Right lobe of liver (tissue), 6 donors: ENCODE results near the gene TMEM119. TPM values are rescaled to one million over a fixed set of nuclear protein-coding genes. Genes with fewer than 3 reads are reported as not detected.

Source experiments
- ATAC-seq, 4 donors: fragments of 200-7000 bp; cut with Tn5 transposase; one replicate each; pipeline ENCODE4 v1.9.1; 2020; ENCODE audit warnings: mild to moderate bottlenecking in 4 of 4, moderate library complexity in 4 of 4
- DNase-seq, 3 donors: peaks; one replicate each; pipeline ENCODE4 v3.0.0-alpha.2; 2020
- H3K27ac ChIP-seq, 3 donors: fragments of 200-600 bp; one replicate each; pipeline ENCODE4 v1.8.0; 2022
- H3K27me3 ChIP-seq, 2 donors: fragments of 200-600 bp; one replicate each; pipeline ENCODE4 v1.8.0; 2022
- H3K36me3 ChIP-seq, 4 donors: fragments of 200-600 bp; sonication (generic) in 1 of 4; one replicate each; pipeline versions ENCODE4 v1.5.1 to v1.8.0; 2017 to 2022; ENCODE audit warnings: control low read depth in 1 of 4
- H3K4me1 ChIP-seq, 4 donors: fragments of 200-600 bp; sonication (generic) in 1 of 4; one replicate each; pipeline versions ENCODE4 v1.5.1 to v1.8.0; 2017 to 2022; ENCODE audit warnings: control low read depth in 1 of 4
- H3K4me3 ChIP-seq, 3 donors: fragments of 200-600 bp; one replicate each; pipeline ENCODE4 v1.8.0; 2022
- H3K9me3 ChIP-seq, 4 donors: fragments of 200-600 bp; sonication (generic) in 1 of 4; one replicate each; pipeline versions ENCODE4 v1.5.1 to v1.8.0; 2017 to 2022; ENCODE audit warnings: control low read depth in 1 of 4
- POLR2A ChIP-seq: fragments of 450-650 bp; IDR thresholded peaks from one replicate; pipeline ENCODE4 v1.6.1; 2017; ENCODE audit warnings: antibody characterized with exemption, mild to moderate bottlenecking
- WGBS: methylation state at CpG from one replicate; pipeline ENCODE4 v1.1.6; 2018; ENCODE audit warnings: low coverage, low lambda C conversion rate; ENCODE audit not compliant: insufficient coverage; ENCODE audit errors: missing lambda C conversion rate; 5-methylcytosine and 5-hydroxymethylcytosine counted together
- intact Hi-C, 2 donors: fragments of 100-400 bp; cut with DNase I; formaldehyde crosslinking; loops; one replicate each; pipeline versions ENCODE4 v1.11.2 to v1.14.1; 2022
- total RNA-seq, 6 experiments: library from RNA; depleted of rRNA in 2 of 6; stranded (reverse); fragments of >200 nt in 2 of 6; fragmentation: NEBNext Ultra II Directional in 3 of 6; extraction: Animal tissue kit (Norgen Biotek cat#: 25700) in 3 of 6; gene quantifications; one replicate each; pipeline versions ENCODE4 v1.1.0 to v1.2.4, GENCODE V29; 2016 to 2023
- TF ChIP-seq, protein P1 (sequence below), 4 donors: fragments of 200-600 bp in 3 of 4; fragments of 450-650 bp in 1 of 4; IDR thresholded peaks; one replicate each; pipeline versions ENCODE4 v1.5.1 to v1.8.0; 2016 to 2022; ENCODE audit warnings: antibody characterized with exemption in 4 of 4, mild to moderate bottlenecking in 2 of 4
- donor health status: DM: no; HTN: yes; CAD: no.
- donor health status: DM: no; HTN: no; CAD: no.
- donor health status: DM: no; HTN: no; CAD: no.
- donor health status: DM: no; HTN: yes; CAD: no.
- donor health status: DM: no; HTN: yes; CAD: no.

TMEM119 gene
- total RNA-seq, 6 experiments from 2014 or later: 0.09 to 0.38 (median 0.22) TPM; not detected in 2

- ATAC-seq: no peak
- Histone ChIP-seq H3K27ac (no peak overlapping the region), H3K27me3 (no peaks in the 10 kb centered on the region), H3K9me3 (no peaks in the 10 kb centered on the region), H3K4me3 (no peak overlapping the region), H3K36me3 (no peaks in the 10 kb centered on the region), H3K4me1 (no peaks in the 10 kb centered on the region)
- TF ChIP-seq, protein P1, sequence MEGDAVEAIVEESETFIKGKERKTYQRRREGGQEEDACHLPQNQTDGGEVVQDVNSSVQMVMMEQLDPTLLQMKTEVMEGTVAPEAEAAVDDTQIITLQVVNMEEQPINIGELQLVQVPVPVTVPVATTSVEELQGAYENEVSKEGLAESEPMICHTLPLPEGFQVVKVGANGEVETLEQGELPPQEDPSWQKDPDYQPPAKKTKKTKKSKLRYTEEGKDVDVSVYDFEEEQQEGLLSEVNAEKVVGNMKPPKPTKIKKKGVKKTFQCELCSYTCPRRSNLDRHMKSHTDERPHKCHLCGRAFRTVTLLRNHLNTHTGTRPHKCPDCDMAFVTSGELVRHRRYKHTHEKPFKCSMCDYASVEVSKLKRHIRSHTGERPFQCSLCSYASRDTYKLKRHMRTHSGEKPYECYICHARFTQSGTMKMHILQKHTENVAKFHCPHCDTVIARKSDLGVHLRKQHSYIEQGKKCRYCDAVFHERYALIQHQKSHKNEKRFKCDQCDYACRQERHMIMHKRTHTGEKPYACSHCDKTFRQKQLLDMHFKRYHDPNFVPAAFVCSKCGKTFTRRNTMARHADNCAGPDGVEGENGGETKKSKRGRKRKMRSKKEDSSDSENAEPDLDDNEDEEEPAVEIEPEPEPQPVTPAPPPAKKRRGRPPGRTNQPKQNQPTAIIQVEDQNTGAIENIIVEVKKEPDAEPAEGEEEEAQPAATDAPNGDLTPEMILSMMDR (IDR thresholded peaks at IDR 0.05): no peak
- intact Hi-C loops: no loop called here
- DNase-seq: no peak
- 86% methylated on average over 9 of the region's 11 CpGs for WGBS
These were observed 11.6 kb downstream of the TMEM119 start for GRCh38 chr12:108586306-108586705.

GRCh38 chr12:108585864-108586263, 12.0 kb downstream of the TMEM119 start:
- 81% methylated on average over 4 of the region's 4 CpGs for WGBS

GRCh38 chr12:108584456-108585065, 13.3 kb downstream of the TMEM119 start:
- Histone ChIP-seq H3K4me1 (no peaks in the 10 kb centered on the region), H3K27ac (no peak overlapping the region), H3K27me3 (no peaks in the 10 kb centered on the region), H3K9me3 (no peaks in the 10 kb centered on the region), H3K36me3 (no peaks in the 10 kb centered on the region), H3K4me3 (no peak overlapping the region)
- intact Hi-C loops: no loop called here
- 48% methylated on average over 3 of the region's 3 CpGs for WGBS
- DNase-seq: no peak
- no peak for ATAC-seq
- no peak for TF ChIP-seq POLR2A
- TF ChIP-seq, protein P1 (IDR thresholded peaks at IDR 0.05): no peak

More at GRCh38 chr12:108585864-108586263, 12.0 kb downstream of the TMEM119 start:
- TF ChIP-seq POLR2A: no peak
- TF ChIP-seq, protein P1 (IDR thresholded peaks at IDR 0.05): no peak
- DNase-seq (no peak), ATAC-seq (no peak)
- Histone ChIP-seq H3K4me3 (no peak overlapping the region), H3K9me3 (no peaks in the 10 kb centered on the region), H3K27ac (no peak overlapping the region), H3K4me1 (no peaks in the 10 kb centered on the region), H3K27me3 (no peaks in the 10 kb centered on the region), H3K36me3 (no peaks in the 10 kb centered on the region)
- intact Hi-C loops: no loop called here

GRCh38 chr12:108583991-108584390, 13.9 kb downstream of the TMEM119 start:
- ATAC-seq (no peak), DNase-seq (no peak)
- intact Hi-C loops: no loop called here
- Histone ChIP-seq H3K4me1 (no peaks in the 10 kb centered on the region), H3K36me3 (no peaks in the 10 kb centered on the region), H3K27ac (no peak overlapping the region), H3K27me3 (no peaks in the 10 kb centered on the region), H3K9me3 (no peaks in the 10 kb centered on the region), H3K4me3 (no peak overlapping the region)
- TF ChIP-seq POLR2A: no peak
- TF ChIP-seq, protein P1 (IDR thresholded peaks at IDR 0.05): no peak
- WGBS: 47% methylated on average over 6 of the region's 7 CpGs
